HEK293T (cell line): ENCODE measurements around the gene TGM2.

ENCODE experiments used
- CTCF ChIA-PET: fragments of 350-600 bp; formaldehyde crosslinking; extraction: SDS; loops from one replicate; lab custom pipeline; 2021; ENCODE audit warnings: antibody characterized with exemption, inconsistent platforms; lab: Yijun Ruan, JAX
- POLR2A ChIA-PET: fragments of 350-600 bp; formaldehyde crosslinking; extraction: SDS; loops from one replicate; lab custom pipeline; 2020; ENCODE audit warnings: antibody characterized with exemption, inconsistent platforms; lab: Yijun Ruan, JAX
- DNase-seq: peaks from one replicate; pipeline ENCODE4 v3.0.0; 2012; ENCODE audit warnings: mixed read lengths; ENCODE audit errors: extremely low spot score
- ARNT ChIP-seq: fragments of 450-650 bp; IDR thresholded peaks from 2 replicates; pipeline ENCODE4 v1.6.1; 2017; ENCODE audit warnings: mild to moderate bottlenecking
- BHLHE40 ChIP-seq: fragments of 450-650 bp; IDR thresholded peaks from 2 replicates; pipeline ENCODE4 v1.6.1; 2016; ENCODE audit warnings: mild to moderate bottlenecking, moderate library complexity, borderline replicate concordance
- CTBP1 ChIP-seq: fragments of 450-650 bp; IDR thresholded peaks from 2 replicates; pipeline ENCODE4 v1.6.1; 2016; ENCODE audit warnings: borderline replicate concordance
- ELF4 ChIP-seq: fragments of 450-650 bp; IDR thresholded peaks from 2 replicates; pipeline ENCODE4 v1.6.1; 2017; ENCODE audit warnings: antibody characterized with exemption
- FOXA1 ChIP-seq: fragments of 450-650 bp; IDR thresholded peaks from 2 replicates; pipeline ENCODE4 v1.6.1; 2016; ENCODE audit warnings: mild to moderate bottlenecking
- FOXK2 ChIP-seq: fragments of 450-650 bp; IDR thresholded peaks from 2 replicates; pipeline ENCODE4 v1.6.1; 2016; ENCODE audit warnings: mild to moderate bottlenecking
- FOXM1 ChIP-seq: fragments of 450-650 bp; IDR thresholded peaks from 2 replicates; pipeline ENCODE4 v1.6.1; 2017; ENCODE audit warnings: mild to moderate bottlenecking, borderline replicate concordance
- HDGF ChIP-seq: fragments of 450-650 bp; IDR thresholded peaks from 2 replicates; pipeline ENCODE4 v1.6.1; 2017; ENCODE audit warnings: antibody characterized with exemption, borderline replicate concordance
- L3MBTL2 ChIP-seq: fragments of 450-650 bp; conservative IDR thresholded peaks from 2 replicates; pipeline ENCODE4 v1.6.1; 2016; ENCODE audit warnings: mild to moderate bottlenecking
- LEF1 ChIP-seq: fragments of 450-650 bp; IDR thresholded peaks from 2 replicates; pipeline ENCODE4 v1.6.1; 2017; ENCODE audit warnings: mild to moderate bottlenecking, borderline replicate concordance
- NFRKB ChIP-seq: fragments of 450-650 bp; IDR thresholded peaks from 2 replicates; pipeline ENCODE4 v1.6.1; 2016; ENCODE audit warnings: mild to moderate bottlenecking, moderate library complexity
- SP1 ChIP-seq: fragments of 450-650 bp; IDR thresholded peaks from 2 replicates; pipeline ENCODE4 v1.6.1; 2017
- SUZ12 ChIP-seq: fragments of 450-650 bp; IDR thresholded peaks from 2 replicates; pipeline ENCODE4 v1.6.1; 2016; ENCODE audit warnings: mild to moderate bottlenecking
- TARDBP ChIP-seq: fragments of 450-650 bp; IDR thresholded peaks from 2 replicates; pipeline ENCODE4 v1.6.1; 2016
- ZNF384 ChIP-seq: fragments of 450-650 bp; IDR thresholded peaks from 2 replicates; pipeline ENCODE4 v1.6.1; 2016
- TF ChIP-seq, protein P1 (sequence below): fragments of 450-650 bp; IDR thresholded peaks from 2 replicates; pipeline ENCODE4 v1.6.1; 2016

The TGM2 gene

DNA sequence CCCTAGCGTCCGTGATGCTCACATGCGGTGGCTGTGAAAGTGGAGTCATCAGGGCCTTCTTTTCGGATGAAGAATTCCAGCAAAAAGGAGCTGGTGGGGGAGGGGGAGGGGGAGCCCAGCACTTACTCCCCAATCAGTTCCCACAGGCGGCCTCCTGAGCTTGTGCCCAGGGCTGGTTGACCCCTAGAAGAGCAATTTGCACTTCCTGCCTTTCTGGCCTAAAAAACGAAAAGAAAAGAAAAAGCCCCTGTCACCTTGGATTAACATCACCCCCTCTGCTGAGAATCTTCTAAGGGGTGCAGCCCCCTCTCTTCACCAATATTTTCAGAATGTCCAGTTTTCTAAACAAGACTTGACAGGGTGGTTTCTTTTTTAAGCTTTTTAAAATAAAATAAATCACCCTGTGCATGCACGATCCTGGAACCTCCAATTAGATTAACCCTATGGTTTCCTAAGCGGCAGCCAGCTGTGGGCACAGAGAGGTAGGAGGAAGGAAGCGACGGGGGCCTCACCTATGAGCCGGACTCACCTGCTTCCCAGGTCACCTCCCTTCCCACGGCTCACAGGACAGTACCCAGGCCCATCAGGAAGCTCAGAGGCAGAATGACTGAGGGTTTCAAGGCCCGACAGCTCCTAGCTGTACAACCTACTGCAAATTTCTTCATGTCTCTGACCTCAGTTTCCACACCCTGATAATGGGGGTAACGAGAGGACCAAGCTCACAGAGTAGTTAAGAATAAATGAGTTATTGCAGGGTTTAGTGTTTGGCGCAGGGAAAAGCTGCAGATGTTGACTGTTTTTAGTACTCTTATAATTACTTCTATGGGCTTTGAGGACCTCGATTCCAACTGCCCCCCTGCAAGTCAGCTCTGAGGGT, 10.5 kb upstream of the TGM2 start:
- no peak for DNase-seq
- CTCF ChIA-PET = interaction anchor here (0.6 kb wide), 2 partner anchors 54 to 145 kb away, joined by 3 to 8 read pairs; no protein-coding TSS in a partner anchor
- POLR2A ChIA-PET = no interaction called here
- TF ChIP-seq SP1 (no peak), SUZ12 (no peak), ZNF384 (no peak), ARNT (no peak), L3MBTL2 (no peak), BHLHE40 (no peak), FOXK2 (no peak), TARDBP (no peak), HDGF (no peak), CTBP1 (no peak), ELF4 (no peak), FOXA1 (no peak), FOXM1 (no peak)
- TF ChIP-seq, protein P1, sequence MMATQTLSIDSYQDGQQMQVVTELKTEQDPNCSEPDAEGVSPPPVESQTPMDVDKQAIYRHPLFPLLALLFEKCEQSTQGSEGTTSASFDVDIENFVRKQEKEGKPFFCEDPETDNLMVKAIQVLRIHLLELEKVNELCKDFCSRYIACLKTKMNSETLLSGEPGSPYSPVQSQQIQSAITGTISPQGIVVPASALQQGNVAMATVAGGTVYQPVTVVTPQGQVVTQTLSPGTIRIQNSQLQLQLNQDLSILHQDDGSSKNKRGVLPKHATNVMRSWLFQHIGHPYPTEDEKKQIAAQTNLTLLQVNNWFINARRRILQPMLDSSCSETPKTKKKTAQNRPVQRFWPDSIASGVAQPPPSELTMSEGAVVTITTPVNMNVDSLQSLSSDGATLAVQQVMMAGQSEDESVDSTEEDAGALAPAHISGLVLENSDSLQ = no peak

DNA sequence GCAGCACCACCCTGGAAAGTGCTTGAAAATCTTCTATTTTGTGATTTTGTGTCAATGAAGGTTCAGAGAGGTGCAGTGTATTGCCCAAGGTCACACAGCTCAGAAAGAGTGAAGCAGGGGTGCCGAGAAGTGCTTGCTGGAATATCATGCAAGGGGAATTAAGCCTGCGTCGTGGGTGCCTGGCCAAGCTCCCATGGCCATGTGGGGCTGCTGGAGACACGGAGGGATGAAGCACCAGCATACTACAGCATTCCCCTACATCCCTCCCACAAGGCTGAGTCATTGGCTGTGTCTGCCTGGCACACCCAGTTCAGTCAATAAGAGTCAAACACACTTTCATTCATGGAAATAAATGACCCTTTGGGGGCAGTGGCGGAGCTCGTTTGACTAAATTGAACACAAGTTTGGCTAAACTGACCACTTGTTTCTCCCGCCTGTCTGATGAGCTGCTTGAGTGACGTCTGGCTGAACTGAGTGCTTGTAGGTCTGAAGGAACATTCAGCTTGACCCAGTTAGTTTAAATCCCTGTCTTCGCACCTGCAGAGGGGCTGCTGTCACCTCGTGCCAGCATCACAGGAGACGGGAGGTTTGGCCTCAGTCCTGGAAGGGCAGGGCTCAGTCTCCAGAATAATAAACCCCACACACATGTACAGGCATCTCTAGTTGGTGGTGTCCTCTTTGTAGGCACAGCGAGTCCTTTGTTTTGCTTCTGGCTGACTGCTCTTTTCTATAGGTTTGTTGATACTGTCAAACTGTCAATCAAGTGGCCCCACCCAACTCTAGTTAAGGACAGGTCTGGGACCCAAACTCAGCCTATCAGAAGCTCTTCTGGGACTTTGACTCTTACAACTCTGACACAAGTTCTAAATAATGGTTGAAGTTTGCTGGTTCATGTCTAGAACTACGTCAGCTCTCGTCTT, 8.4 kb upstream of the TGM2 start:
- CTCF ChIA-PET = no interaction called here
- TF ChIP-seq L3MBTL2 (0 out of 2 replicates have a peak, but pooled peaks have one; percentile 17), TARDBP (no peak), CTBP1 (no peak), FOXK2 (no peak), ARNT (no peak), SP1 (no peak), LEF1 (no peak)
- TF ChIP-seq, protein P1 = peak; percentile 82
- no peak for DNase-seq
- POLR2A ChIA-PET = no interaction called here

DNA sequence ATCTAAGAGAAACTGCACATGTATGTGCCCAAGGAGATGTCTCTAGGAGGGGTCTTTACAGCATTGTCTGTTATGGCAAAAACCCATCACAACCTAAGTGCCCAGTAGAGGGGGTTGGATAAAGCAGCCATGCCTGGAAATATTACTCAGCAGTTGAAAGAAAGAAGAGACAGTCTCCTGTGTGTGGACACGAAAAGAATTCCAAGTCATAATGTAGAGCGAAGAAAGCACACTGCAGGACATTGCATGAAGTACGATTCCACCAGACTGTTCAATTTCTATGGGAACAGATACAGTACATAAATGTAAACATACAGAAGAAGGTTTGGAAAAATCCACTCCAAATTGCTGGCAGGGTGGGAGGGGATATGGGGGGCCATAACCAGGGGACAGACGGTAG, 7.3 kb upstream of the TGM2 start:
- TF ChIP-seq ZNF384 = no peak
- no peak for TF ChIP-seq FOXM1
- no peak for TF ChIP-seq LEF1
- no peak for TF ChIP-seq SP1
- TF ChIP-seq ARNT = no peak
- TF ChIP-seq L3MBTL2 = no peak
- no peak for TF ChIP-seq NFRKB
- no peak for TF ChIP-seq FOXK2
- TF ChIP-seq BHLHE40 = no peak
- TF ChIP-seq TARDBP = no peak
- TF ChIP-seq, protein P1 = no peak
- no peak for TF ChIP-seq HDGF
- no peak for TF ChIP-seq SUZ12
- TF ChIP-seq FOXA1 = no peak
- no peak for TF ChIP-seq ELF4
- TF ChIP-seq CTBP1 = no peak
- ChIA-PET POLR2A (no interaction called here), CTCF (no interaction called here)
- no peak for DNase-seq

DNA sequence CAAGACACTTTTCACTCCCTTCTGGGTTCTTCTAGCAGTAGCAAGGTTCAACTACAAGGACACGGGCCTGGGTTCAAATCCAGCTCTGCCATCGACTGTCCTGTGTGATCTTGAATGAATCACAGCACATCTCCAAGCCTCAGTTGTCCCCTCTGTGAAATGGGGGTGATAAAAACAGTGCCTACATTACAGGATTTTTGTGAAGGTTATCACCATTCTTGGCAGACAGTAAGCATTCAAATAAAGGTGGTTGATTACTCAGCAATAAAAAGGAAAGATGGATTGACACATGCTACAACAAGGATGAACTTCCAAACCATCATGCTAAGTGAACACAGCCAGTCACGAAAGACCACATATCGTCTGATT, 6.6 kb upstream of the TGM2 start:
- ChIA-PET CTCF (no interaction called here), POLR2A (no interaction called here)
- DNase-seq = no peak
- TF ChIP-seq, protein P1 = no peak
- TF ChIP-seq L3MBTL2 (no peak), SP1 (no peak), ELF4 (no peak), FOXM1 (no peak), BHLHE40 (no peak), FOXA1 (no peak), LEF1 (no peak), TARDBP (no peak), HDGF (no peak), FOXK2 (no peak), CTBP1 (no peak), NFRKB (no peak), SUZ12 (no peak), ARNT (no peak)
